ENCODE data around the gene FAM81A.

The FAM81A gene

GRCh38 chr15:59567324-59567723 lies 129.3 kb downstream of the FAM81A start:
- Histone ChIP-seq H3K9me3 (ENCODE audit: insufficient read depth, low read length, severe bottlenecking) (no peaks in the 10 kb centered on the region), H3K4me3 (ENCODE audit: low read depth in 1 of 2, low read length in 2 of 2) (no peak overlapping the region), H3K79me2 (ENCODE audit: insufficient read depth, low read length) (no peaks in the 10 kb centered on the region), H4K20me1 (ENCODE audit: insufficient read depth, low read length) (no peaks in the 10 kb centered on the region), H3K9ac (ENCODE audit: low read depth, low read length) (no peak overlapping the region), H3K4me2 (ENCODE audit: insufficient read depth, low read length) (no peak overlapping the region), H3K27ac (ENCODE audit: low read length) (no peak overlapping the region), H3K27me3 (ENCODE audit: insufficient read depth, low read length, poor library complexity) (no peaks in the 10 kb centered on the region), H3K4me1 (ENCODE audit: insufficient read depth, low read length) (no peaks in the 10 kb centered on the region), H2AFZ (ENCODE audit: low read depth, low read length) (no peak overlapping the region), H3K36me3 (ENCODE audit: insufficient read depth, low read length) (no peaks in the 10 kb centered on the region)
- TF ChIP-seq EZH2 (IDR thresholded peaks at IDR 0.05; ENCODE audit: borderline replicate concordance, low read depth, low read length, severe bottlenecking) (no peak), CTCF (IDR thresholded peaks at IDR 0.05; ENCODE audit: borderline replicate concordance, extremely low read depth, low read length, poor library complexity, severe bottlenecking) (no peak)
- ATAC-seq (ENCODE audit: insufficient read depth, low read depth): no peak
- no peak for DNase-seq

- no peak overlapping the region for H2AFZ ChIP-seq (ENCODE audit: low read depth, low read length)
- H3K4me3 ChIP-seq (ENCODE audit: low read depth in 1 of 2, low read length in 2 of 2): no peak overlapping the region
- H3K27me3 ChIP-seq (ENCODE audit: insufficient read depth, low read length, poor library complexity): no peaks in the 10 kb centered on the region
- no peaks in the 10 kb centered on the region for H3K9me3 ChIP-seq (ENCODE audit: insufficient read depth, low read length, severe bottlenecking)
- no peak for ATAC-seq (ENCODE audit: insufficient read depth, low read depth)
- H3K27ac ChIP-seq (ENCODE audit: low read length): no peak overlapping the region
- no peaks in the 10 kb centered on the region for H4K20me1 ChIP-seq (ENCODE audit: insufficient read depth, low read length)
- H3K36me3 ChIP-seq (ENCODE audit: insufficient read depth, low read length): no peaks in the 10 kb centered on the region
- no peak for TF ChIP-seq CTCF (IDR thresholded peaks at IDR 0.05; ENCODE audit: borderline replicate concordance, extremely low read depth, low read length, poor library complexity, severe bottlenecking)
- no peak for TF ChIP-seq EZH2 (IDR thresholded peaks at IDR 0.05; ENCODE audit: borderline replicate concordance, low read depth, low read length, severe bottlenecking)
- H3K4me1 ChIP-seq (ENCODE audit: insufficient read depth, low read length): no peaks in the 10 kb centered on the region
- H3K9ac ChIP-seq (ENCODE audit: low read depth, low read length): no peak overlapping the region
- H3K4me2 ChIP-seq (ENCODE audit: insufficient read depth, low read length): no peak overlapping the region
- H3K79me2 ChIP-seq (ENCODE audit: insufficient read depth, low read length): no peaks in the 10 kb centered on the region
- no peak for DNase-seq
Observed at GRCh38 chr15:59569477-59569876, 131.5 kb downstream of the FAM81A start.

- H3K27ac ChIP-seq (ENCODE audit: low read length): no peak overlapping the region
- no peaks in the 10 kb centered on the region for H3K79me2 ChIP-seq (ENCODE audit: insufficient read depth, low read length)
Observed at GRCh38 chr15:59570315-59570714, 132.3 kb downstream of the FAM81A start.

More at GRCh38 chr15:59570315-59570714, 132.3 kb downstream of the FAM81A start:
- Histone ChIP-seq H3K36me3 (ENCODE audit: insufficient read depth, low read length) (no peaks in the 10 kb centered on the region), H3K4me2 (ENCODE audit: insufficient read depth, low read length) (no peak overlapping the region), H3K4me1 (ENCODE audit: insufficient read depth, low read length) (no peaks in the 10 kb centered on the region), H3K9me3 (ENCODE audit: insufficient read depth, low read length, severe bottlenecking) (no peaks in the 10 kb centered on the region), H4K20me1 (ENCODE audit: insufficient read depth, low read length) (no peaks in the 10 kb centered on the region), H3K27me3 (ENCODE audit: insufficient read depth, low read length, poor library complexity) (no peaks in the 10 kb centered on the region), H3K9ac (ENCODE audit: low read depth, low read length) (no peak overlapping the region), H2AFZ (ENCODE audit: low read depth, low read length) (no peak overlapping the region), H3K4me3 (ENCODE audit: low read depth in 1 of 2, low read length in 2 of 2) (no peak overlapping the region)
- ATAC-seq (ENCODE audit: insufficient read depth, low read depth): no peak
- TF ChIP-seq EZH2 (IDR thresholded peaks at IDR 0.05; ENCODE audit: borderline replicate concordance, low read depth, low read length, severe bottlenecking) (no peak), CTCF (IDR thresholded peaks at IDR 0.05; ENCODE audit: borderline replicate concordance, extremely low read depth, low read length, poor library complexity, severe bottlenecking) (no peak)
- DNase-seq: no peak
